ENCODE measurements around the gene P2RY12.
"Not testable (repeated sequence)": the region's sequence is repeated elsewhere in the genome, so short reads cannot be mapped to it uniquely, and the experiment has no call there.

The P2RY12 gene

GRCh38 chr3:151392191-151392590 lies 7.6 kb upstream of the P2RY12 start:
- DNase-seq, result not testable (repeated sequence)

- DNase-seq, result no peak
Measured at GRCh38 chr3:151391720-151392119, 7.2 kb upstream of the P2RY12 start.

- DNase-seq, result no peak
Measured at GRCh38 chr3:151387842-151388241, 3.3 kb upstream of the P2RY12 start.

DNA sequence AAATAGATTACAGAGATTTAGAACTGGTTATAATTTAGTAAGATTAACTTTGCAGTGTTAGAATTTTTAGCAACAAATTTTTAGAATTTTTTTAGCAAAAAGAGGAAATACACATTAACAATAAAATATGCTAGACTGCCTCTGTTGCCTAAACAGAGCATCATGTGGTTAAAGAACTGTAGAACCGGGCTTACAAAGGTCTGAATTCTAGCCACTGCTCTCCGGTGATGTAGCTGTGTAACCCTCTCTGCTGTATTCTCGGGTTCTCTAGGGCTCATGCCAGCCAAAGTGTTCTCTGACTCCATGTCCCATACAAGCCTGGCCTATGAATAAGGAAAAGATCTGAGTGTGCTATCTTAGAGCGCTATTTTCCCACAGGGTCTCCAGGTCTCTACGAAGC lies 2.9 kb upstream of the P2RY12 start:
- DNase-seq, result no peak

GRCh38 chr3:151386056-151386455 lies 1.5 kb upstream of the P2RY12 start:
- DNase-seq, result no peak

DNA sequence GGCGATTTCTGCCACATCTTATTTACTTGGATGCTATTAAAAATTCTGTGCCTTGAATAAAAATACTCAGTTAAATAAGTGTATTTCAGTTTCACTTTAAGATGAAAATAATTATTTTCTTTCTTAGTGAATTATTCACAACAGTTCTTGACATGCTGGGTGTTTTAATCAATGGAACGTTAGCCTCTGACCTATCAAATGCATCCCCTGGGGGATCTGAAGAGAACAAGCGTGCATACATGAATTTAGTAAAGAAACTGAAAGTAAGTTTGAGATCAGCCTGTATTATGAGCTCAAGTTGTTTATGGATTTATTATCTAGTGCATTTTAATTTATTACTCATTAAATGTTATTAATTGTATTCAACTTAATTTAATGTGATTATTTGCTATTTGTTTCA lies 597 bp downstream of the P2RY12 start:
- no peak for DNase-seq

- no peak for DNase-seq
Measured at GRCh38 chr3:151383111-151383510, 1.4 kb downstream of the P2RY12 start.

DNA sequence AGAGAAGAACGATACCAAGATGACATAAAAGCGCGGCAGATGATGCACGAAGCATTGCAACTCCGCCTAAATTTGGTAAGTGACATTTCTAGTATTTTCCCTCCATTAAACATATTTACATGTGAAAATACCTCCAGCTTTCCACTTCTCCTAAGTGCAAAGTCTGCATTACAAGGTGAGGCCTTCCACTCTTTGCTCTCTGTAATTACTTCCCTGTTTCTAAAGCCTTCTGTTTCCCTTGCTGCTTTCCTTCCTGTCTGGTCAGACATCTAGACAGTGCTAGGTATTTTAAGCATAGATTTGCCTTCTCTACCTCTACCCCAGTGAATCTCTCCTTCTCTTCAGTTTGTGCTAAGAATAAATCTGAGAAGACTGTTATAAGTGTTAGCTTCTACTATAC lies 1.9 kb downstream of the P2RY12 start:
- DNase-seq, result no peak

DNA sequence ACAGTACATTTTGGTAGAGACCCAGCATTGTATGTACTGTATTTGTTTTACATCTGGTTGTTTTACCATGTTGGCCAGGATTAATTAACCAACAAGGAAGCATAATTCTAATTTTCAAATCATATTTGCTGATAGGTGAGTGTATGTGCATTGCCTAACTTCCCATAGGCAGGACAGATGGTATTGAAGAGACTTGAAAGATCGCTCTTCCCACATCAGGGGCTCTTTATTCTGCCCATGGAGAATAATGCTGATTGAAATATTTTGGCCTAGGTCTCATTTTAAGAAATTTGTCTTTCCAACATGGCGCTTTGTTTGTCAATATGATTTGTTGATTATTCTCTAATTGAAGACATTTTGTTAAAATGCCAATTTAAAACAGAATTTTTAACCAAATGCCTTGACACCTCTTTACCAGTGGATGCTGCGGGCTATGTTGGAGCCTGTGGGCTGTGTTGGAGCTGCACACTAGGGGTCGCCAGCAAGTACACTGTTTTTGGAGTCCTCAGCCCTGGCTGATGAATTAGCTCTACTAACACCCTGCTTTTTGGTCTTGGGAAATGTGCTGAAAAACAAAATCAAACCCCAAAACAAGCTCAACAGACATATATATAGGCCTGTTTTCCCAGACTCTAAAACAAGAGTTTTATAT lies 5.3 kb downstream of the P2RY12 start:
- no peak for DNase-seq

- no peak for DNase-seq
Measured at GRCh38 chr3:151377768-151378385, 6.7 kb downstream of the P2RY12 start.

DNA sequence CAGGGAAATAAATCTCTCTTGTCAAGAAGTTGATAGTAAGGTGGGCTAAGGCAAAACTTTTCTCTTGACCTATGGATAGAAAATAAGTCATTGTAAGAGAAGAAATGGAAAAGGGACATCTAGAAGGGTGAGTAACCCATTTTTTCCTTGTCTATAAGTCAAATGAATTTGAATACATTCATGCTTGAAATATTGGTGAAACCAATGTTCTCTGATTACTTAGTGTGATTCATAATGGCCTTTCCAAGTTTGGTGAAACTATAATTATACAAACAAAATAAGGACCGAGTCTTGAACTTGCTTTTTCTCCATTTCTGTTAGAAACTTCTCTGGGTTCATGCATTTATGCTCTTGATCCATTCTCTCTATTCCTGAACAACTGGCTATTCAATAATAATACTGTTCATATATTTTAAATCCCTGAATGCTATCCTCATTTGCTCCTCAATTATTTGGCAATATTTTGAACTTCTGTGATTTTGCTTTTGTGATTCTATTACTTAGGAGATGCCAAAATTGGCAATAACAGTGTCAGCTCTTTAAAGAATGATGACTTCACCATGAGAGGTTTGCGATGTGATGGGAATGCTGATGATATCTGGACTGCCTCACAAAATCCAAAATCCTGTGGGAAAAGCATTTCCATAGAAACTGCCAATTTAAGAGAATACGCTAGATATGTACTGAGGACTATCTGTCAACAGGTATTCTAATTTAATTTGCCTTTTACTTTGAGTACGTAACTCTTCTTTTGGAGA lies 12.3 kb downstream of the P2RY12 start:
- DNase-seq, result no peak

GRCh38 chr3:151371526-151371925 lies 13.0 kb downstream of the P2RY12 start:
- no peak for DNase-seq

- no peak for DNase-seq
Measured at GRCh38 chr3:151367448-151367847, 17.1 kb downstream of the P2RY12 start.

DNA sequence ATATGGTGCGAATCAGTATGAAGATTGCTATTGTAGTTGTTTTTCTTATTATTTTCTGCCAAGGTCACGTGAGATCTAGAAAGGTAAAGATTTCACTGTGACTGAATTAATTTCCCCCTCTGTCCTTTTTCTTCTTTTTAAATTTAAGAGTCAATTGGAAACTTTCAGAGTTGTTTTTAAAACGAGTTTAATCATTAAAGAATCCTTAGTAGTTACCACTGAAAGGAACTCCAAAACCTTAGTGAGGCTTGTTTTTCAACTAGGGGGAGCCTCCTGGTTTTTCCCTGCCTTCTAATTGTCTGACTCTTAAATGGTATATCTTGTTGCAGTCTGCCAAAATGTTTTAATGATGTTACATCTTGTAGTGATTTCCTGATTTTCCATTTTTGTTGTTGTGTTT lies 17.6 kb downstream of the P2RY12 start:
- no peak for DNase-seq

DNA sequence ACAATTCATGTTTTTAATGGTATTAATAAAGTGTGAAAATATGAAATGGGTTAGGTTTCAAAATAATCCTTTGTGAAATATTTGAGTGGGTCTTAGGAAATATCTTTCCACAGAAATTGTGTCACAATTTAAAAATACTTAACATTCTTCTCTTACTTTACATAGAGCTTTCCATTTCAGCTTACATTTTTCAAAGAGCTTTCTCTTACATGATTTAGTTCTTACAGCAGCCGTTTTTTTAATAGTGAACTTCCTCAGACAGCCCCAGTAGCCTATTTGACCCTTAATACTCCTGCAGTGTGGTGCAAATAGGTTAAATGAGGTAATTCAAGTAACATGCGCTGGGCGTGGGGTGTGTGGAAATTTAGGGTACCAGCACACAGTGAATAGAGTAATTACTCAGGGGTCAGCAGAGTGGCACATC lies 21.8 kb downstream of the P2RY12 start:
- DNase-seq, result no peak

DNA sequence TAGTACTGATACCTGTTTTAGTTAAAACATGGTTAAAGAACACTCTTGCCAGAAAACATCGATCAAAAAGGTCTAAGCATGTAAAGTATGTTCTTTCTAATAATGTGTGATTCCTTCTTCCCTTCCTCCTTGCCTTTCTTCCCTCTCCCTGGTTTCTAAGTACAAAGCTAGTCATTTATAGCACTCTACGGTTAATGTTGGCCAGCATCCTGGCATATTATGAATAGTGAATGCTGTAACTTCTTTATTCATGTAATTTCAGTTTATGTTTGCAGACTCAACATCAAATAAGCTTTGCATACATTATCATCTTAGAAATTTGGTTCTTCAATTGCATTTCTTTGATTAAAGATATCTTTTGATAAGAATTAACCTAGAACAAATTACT lies 27.1 kb downstream of the P2RY12 start:
- DNase-seq, result no peak

- DNase-seq, result no peak
Measured at GRCh38 chr3:151356794-151357462, 27.6 kb downstream of the P2RY12 start.

- no peak for DNase-seq
Measured at GRCh38 chr3:151351648-151352047, 32.9 kb downstream of the P2RY12 start.

DNA sequence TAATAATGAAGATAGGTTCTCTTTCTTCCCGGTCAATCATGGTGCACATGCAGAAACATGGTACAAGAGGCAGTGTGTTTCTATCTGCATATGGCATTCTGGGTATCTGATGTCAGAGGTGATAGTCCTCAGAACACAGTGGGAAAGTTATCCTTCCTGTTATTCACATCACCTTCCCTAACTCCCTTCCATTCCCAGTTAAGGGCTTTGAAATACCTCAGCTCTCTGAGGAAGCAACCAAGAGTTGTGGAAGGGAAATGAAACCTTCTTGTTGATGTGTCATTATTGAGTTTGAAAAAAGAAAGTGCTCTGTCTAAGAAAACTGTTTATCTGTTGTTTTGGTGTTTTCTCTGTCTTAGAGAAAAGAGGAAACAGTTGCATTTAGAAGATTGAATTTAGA lies 33.3 kb downstream of the P2RY12 start:
- DNase-seq, result no peak

GRCh38 chr3:151350656-151351055 lies 33.9 kb downstream of the P2RY12 start:
- DNase-seq, result no peak

GRCh38 chr3:151347432-151347831 lies 37.1 kb downstream of the P2RY12 start:
- DNase-seq, result no peak

- DNase-seq, result no peak
Measured at GRCh38 chr3:151346292-151346691, 38.3 kb downstream of the P2RY12 start.

- DNase-seq, result no peak
Measured at GRCh38 chr3:151345859-151346258, 38.7 kb downstream of the P2RY12 start.

DNA sequence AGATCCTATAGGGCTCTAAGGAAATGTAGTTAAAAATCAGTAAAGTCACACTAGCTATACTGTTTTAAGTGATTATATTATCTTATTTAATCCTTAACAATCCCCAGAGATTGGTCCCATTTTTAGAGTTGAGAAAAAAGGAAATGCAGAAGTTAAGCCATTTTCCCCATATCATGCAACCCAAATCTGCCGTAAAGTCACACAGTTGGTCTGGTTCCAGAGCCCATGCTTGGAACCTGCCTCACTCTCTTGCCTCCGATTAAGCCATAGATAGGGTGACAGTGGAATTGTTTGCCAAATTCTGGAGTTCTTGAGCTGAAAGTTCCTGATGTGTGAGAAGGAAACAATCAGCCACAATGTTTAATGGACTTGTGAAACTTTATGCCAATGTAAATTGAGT lies 52.9 kb downstream of the P2RY12 start:
- DNase-seq, result no peak
